ENCODE measurements around the gene STMP1.
A peak's percentile ranks its signal among the peaks of the same experiment; 100 is the strongest.
"Not testable (repeated sequence)": the region's sequence is repeated elsewhere in the genome, so short reads cannot be mapped to it uniquely, and the experiment has no call there.

Gene STMP1

DNA sequence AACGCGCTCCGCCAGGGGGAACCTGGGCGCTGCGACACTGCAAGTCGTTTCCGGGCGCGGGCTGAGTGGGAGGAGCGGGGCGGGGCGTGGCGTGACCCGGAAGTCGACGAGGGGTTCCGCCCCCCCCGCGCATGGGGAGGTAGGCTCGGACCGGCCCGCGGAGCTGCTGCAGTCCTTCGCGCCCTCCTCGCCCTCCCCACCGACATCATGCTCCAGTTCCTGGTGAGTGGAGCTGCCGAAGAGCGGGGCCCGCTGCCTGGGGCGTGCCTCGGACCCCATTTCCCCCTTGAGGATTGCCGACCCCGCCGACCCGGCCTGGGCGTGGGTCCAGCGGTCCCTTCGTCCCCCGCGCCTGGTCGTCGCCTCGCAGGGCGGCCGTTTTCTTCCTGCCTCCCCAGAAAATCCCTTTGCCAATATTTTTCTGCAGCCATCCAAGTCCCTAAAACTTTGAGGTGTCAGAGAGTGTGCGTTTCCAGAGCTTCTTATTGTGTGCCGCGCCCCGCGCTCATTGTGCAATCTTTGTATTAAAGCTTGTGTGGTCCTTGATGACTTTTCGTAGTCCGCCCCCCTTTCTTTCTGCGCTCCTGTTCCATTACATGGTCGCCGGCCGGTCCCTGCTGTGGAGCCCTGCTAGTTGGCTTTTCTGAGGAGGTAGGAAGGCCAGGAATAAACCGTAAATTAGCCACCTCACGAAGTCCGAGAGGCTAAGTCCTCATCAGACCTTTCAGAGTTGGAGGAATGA lies at the start of gene STMP1:
Gene STMP1, plus strand, starts transcription at position 142 of the 742 bp plus-strand sequence.
- H3K27me3 Mint-ChIP-seq: no peaks in the 10 kb centered on the region

DNA sequence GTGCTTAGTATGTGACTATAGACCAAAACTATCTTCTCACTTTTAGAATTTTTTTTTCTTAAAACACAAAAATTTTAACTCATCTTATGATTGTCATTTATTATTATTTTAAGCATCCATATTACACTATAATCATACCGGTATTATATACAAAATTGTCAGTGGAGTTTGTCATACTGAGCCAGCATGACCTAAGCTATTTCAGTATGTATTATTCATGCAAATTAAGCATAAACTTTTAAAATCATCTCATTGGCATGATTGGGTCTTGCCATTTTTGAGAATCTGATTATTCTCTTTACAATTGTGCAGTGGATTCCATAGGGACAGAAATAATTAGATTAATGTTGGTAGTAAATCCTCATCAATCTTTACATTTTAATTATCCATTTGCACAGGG lies 46.2 kb upstream of the STMP1 start:
- no peak overlapping the region for H3K4me3 Mint-ChIP-seq
- no peaks in the 10 kb centered on the region for H3K4me1 Mint-ChIP-seq (ENCODE audit: low read depth)
- H3K27ac Mint-ChIP-seq: no peak overlapping the region
- no peaks in the 10 kb centered on the region for H3K9me3 Mint-ChIP-seq (ENCODE audit: low read depth)
- no peaks in the 10 kb centered on the region for H3K27me3 Mint-ChIP-seq
- peaks cover 11% of the 10 kb centered on the region for H3K36me3 Mint-ChIP-seq

More for the DNA sequence above, at the start of gene STMP1:
- Mint-ChIP-seq H3K4me3 (peak within 1 kb of the TSS; percentile 94), H3K36me3 (peaks cover 5% of the 10 kb centered on the region), H3K4me1 (ENCODE audit: low read depth) (peaks cover 44% of the 10 kb centered on the region), H3K9me3 (ENCODE audit: low read depth) (no peaks in the 10 kb centered on the region), H3K27ac (peak within 1 kb of the TSS; percentile 95)

DNA sequence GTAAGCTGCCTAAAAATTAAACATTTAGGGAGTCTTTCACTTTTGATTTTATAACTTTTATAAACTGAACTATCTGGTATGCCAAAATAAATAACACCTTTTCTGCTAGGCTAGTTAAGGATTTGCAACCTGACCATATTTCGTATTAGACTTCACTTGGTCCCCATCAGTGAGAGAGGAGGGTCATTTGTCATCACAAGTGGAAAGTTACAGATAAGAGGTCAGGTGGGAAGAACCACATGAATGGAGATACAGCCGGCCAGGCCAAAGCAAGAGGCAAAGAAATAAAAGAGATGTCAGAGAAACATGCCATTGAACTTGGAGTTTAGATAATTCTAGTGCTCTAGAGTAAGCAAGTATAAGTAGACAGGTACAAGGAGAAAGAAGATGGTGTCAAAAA lies 44.5 kb upstream of the STMP1 start:
- no peaks in the 10 kb centered on the region for H3K27me3 Mint-ChIP-seq
- no peak overlapping the region for H3K27ac Mint-ChIP-seq
- no peaks in the 10 kb centered on the region for H3K4me1 Mint-ChIP-seq (ENCODE audit: low read depth)
- H3K4me3 Mint-ChIP-seq: no peak overlapping the region
- peaks cover 8% of the 10 kb centered on the region for H3K36me3 Mint-ChIP-seq
- H3K9me3 Mint-ChIP-seq (ENCODE audit: low read depth): no peaks in the 10 kb centered on the region

DNA sequence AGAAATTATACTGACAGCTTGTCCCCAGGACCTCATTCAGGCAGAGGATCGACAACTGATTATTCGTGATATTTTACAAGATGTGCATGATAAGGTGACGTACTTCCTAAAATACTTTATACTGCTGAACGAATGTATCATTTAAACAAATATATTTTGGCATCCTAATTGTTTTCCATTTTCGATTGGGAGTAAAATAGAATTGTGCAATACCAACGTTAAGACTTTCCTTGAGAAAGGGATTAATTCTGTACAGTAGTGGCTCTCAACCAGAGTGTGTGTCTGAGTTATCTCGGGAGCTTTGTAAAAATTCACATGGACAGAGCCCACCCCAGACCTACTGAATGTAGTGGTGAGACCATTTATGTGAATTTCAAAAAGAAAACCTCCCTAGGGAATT lies 43.8 kb upstream of the STMP1 start:
- Mint-ChIP-seq H3K4me1 (ENCODE audit: low read depth) (no peaks in the 10 kb centered on the region), H3K27me3 (no peaks in the 10 kb centered on the region), H3K36me3 (peaks cover 11% of the 10 kb centered on the region), H3K4me3 (no peak overlapping the region), H3K9me3 (ENCODE audit: low read depth) (no peaks in the 10 kb centered on the region), H3K27ac (peak overlapping the region; percentile 28)

DNA sequence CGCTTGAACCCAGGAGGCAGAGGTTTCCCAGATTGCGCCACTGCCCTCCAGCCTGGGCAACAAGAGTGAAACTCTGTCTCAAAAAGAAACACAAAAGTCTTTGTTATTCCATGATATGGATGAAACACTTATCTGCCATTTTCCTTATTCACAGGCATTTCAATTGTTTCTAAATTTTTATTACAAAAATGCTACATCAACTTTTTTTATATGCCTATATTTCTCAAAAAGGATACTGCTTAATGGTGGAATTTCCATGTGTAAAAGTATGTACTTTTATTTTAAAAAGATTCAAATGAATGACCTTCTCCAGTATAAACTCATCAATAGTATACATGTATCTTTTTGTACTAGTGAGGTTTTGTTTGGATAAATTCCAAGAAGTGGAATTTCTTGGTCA lies 41.9 kb upstream of the STMP1 start:
- Mint-ChIP-seq H3K27me3 (no peaks in the 10 kb centered on the region), H3K27ac (no peak overlapping the region), H3K4me1 (ENCODE audit: low read depth) (no peaks in the 10 kb centered on the region), H3K4me3 (no peak overlapping the region), H3K9me3 (ENCODE audit: low read depth) (no peaks in the 10 kb centered on the region), H3K36me3 (peaks cover 13% of the 10 kb centered on the region)

DNA sequence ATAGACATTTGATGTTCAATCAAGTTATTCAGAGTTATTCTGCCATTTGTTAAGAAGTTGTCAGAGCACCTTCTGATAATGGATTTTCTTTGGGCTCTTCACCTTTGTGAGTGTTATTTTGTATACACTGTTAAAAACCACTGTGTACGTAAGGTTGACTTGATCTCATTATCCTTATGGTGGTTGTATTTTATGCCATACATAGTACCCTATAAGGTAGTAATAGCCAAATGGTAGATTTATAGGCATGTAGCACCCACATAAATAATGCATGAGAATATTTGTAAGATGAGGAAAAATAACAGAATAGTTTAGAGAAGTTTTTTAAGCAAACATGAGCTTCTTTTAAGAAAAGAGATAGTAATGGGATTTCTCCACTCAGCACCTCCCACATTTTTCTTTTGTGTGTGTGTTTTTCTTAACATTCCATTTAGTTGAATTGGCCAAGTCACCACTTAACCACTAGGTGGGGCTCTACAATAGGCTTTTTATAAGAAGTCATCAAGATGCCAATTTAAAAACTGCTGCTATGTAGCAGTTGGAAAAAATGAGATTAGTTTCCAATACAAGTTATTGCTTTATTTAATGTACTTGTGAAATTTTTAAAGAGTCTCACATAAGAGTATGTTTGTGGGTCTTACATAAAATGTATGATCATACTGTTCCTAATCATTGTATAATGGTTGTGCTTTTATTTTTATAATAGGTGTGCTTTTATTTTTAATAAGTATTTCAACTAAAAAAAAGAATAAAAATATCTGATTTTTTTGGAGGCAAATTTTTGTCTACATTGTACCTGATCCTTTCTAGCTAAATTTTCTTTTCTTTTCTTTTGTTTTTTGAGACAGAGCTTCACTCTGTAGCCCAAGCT lies 41.1 kb upstream of the STMP1 start:
- H3K27me3 Mint-ChIP-seq: no peaks in the 10 kb centered on the region
- no peaks in the 10 kb centered on the region for H3K4me1 Mint-ChIP-seq (ENCODE audit: low read depth)
- H3K9me3 Mint-ChIP-seq (ENCODE audit: low read depth): no peaks in the 10 kb centered on the region
- no peak overlapping the region for H3K27ac Mint-ChIP-seq
- peaks cover 15% of the 10 kb centered on the region for H3K36me3 Mint-ChIP-seq
- H3K4me3 Mint-ChIP-seq: no peak overlapping the region

DNA sequence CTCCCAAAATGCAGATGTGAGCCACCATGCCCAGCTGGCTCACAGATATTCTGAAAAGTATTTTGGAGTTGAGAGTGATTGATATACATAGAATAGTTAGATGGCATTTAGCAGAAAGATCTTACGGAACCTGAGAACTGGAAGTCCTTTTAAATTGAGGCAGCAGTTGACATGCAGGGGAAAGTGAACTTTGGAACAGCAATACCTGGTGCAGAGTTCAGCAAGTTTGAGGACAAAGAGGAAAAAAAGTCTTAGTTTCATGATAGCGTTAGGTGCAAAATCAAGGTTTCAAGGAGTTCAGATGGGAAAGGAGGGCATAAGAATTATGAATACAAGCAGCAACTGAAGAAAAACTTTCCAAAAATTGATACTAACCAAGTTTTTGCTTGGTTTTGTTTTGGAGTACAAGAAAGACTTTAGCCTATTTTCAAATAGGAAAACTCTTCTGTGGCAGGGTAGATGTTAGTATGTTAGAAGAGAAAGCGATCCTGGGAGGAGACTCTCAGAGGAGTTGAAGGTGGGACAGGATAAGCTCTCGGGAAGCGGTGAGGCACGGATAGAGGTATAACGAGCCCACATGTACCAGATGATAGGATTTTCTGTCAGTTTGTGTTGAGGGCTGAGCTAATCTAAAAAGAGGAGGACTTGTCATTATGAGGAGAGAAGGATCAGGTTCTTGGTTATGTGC lies 28.0 kb upstream of the STMP1 start:
- no peak overlapping the region for H3K27ac Mint-ChIP-seq
- H3K36me3 Mint-ChIP-seq: peaks cover 10% of the 10 kb centered on the region
- no peaks in the 10 kb centered on the region for H3K27me3 Mint-ChIP-seq
- H3K9me3 Mint-ChIP-seq (ENCODE audit: low read depth): no peaks in the 10 kb centered on the region
- no peaks in the 10 kb centered on the region for H3K4me1 Mint-ChIP-seq (ENCODE audit: low read depth)
- H3K4me3 Mint-ChIP-seq: no peak overlapping the region

DNA sequence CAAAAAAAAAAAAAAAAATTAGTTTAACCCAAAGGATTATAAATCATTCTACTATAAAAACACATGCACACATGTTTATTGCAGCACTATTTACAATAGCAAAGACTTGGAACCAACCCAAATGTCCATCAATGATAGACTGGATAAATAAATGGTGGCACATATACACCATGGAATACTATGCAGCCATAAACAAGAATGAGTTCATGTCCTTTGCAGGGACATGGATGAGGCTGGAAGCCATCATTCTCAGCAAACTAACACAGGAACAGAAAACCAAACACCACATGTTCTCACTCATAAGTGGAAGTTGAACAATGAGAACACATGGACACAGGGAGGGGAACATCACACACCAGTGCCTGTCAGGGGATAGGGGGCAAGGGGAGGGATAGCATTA lies 22.6 kb upstream of the STMP1 start:
- not testable (repeated sequence) for H3K9me3 Mint-ChIP-seq (ENCODE audit: low read depth); H3K4me3 Mint-ChIP-seq; H3K27ac Mint-ChIP-seq; H3K27me3 Mint-ChIP-seq; H3K4me1 Mint-ChIP-seq (ENCODE audit: low read depth)
- peaks cover 12% of the 10 kb centered on the region for H3K36me3 Mint-ChIP-seq

DNA sequence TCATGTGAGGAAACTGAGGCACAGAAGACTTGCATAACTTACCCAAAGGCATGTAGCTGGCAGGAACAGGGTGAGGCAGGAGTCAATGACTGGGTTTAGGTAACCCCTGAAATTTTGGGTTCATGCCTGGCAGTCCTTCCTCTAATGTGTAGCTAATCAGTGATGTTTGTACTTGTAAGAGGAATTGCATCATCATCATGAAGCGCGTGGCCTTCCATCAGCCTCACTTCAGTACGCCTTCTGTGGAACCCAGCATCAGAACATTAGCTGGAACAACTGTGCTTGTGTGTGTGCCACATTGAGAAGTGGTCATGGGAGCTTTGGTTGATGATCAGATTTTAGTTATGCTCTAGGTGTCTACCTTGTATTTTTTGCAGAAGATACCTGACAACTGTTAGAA lies 18.2 kb upstream of the STMP1 start:
- peaks cover 10% of the 10 kb centered on the region for H3K36me3 Mint-ChIP-seq
- H3K27me3 Mint-ChIP-seq: no peaks in the 10 kb centered on the region
- no peaks in the 10 kb centered on the region for H3K4me1 Mint-ChIP-seq (ENCODE audit: low read depth)
- no peak overlapping the region for H3K4me3 Mint-ChIP-seq
- no peaks in the 10 kb centered on the region for H3K9me3 Mint-ChIP-seq (ENCODE audit: low read depth)
- peak overlapping the region; percentile 37 for H3K27ac Mint-ChIP-seq

DNA sequence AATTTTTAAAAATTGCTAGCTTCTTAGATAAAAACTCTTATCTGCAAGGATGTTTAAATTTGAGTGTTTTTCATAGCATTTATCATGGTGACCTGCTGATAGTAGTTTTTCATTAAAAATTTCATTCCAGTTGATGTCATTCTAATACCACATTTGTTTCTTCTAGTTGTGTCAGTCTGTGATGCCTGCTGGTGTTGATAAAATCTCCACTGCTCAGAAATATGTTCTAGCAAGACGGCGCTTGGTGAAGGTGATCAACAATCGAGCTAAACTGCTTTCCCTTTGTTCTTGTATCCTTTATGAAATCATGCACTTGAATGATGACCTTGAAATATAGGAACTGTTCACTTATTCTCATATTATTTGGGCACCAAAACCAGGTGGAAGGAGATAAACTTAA lies 17.6 kb upstream of the STMP1 start:
- H3K36me3 Mint-ChIP-seq: peaks cover 9% of the 10 kb centered on the region
- no peak overlapping the region for H3K27ac Mint-ChIP-seq
- H3K4me1 Mint-ChIP-seq (ENCODE audit: low read depth): no peaks in the 10 kb centered on the region
- H3K9me3 Mint-ChIP-seq (ENCODE audit: low read depth): no peaks in the 10 kb centered on the region
- H3K4me3 Mint-ChIP-seq: no peak overlapping the region
- no peaks in the 10 kb centered on the region for H3K27me3 Mint-ChIP-seq

DNA sequence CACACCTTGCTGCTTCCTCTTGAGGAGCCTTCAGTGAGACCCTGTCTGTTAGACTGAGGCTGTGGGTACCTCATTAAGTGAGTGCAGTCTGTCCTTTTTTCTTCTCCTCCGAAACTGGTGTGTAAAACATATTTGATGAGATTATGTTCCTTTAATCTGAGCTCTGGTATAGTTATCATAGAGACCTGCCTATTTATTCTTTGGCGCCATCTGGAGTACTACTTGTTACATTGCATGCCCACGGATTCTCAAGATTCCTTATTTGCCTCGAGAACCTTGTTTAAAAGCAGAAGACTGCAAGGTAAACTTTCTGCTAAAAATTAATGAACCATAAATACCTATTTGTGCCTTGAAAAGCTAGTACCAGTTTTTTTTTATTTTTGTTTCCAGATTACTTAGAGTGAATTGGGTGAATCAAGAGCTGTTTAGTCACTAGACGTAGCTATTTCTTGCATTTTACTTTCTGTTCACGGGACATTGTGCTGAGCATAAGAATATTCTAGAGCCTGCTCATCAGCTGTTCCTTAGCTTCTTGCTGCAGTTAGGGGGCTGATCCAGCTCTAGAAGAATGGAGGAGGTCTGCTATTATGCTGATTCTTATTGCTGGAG lies 16.9 kb upstream of the STMP1 start:
- H3K36me3 Mint-ChIP-seq: peaks cover 5% of the 10 kb centered on the region
- H3K27ac Mint-ChIP-seq: no peak overlapping the region
- no peaks in the 10 kb centered on the region for H3K9me3 Mint-ChIP-seq (ENCODE audit: low read depth)
- H3K27me3 Mint-ChIP-seq: no peaks in the 10 kb centered on the region
- no peak overlapping the region for H3K4me3 Mint-ChIP-seq
- H3K4me1 Mint-ChIP-seq (ENCODE audit: low read depth): no peaks in the 10 kb centered on the region

DNA sequence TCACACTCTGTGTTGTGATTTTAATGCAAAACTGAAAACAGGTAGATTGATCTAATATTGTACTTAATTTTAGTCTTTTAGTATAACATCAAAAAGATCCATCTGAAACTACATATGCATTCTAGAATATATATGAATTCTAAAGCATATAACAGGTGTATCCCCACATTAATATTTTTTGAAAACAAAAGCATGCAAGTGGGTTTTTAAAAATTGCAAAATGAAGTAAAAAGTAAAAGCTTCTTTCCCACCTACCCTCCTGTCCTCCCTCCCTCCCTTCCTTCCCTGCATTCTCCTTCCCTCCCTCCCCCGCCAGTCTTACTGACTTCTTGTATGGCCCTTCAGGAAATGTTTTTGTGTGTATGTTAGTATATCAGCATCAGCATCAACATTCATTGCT lies 14.6 kb upstream of the STMP1 start:
- Mint-ChIP-seq H3K27me3 (no peaks in the 10 kb centered on the region), H3K9me3 (ENCODE audit: low read depth) (no peaks in the 10 kb centered on the region), H3K36me3 (peaks cover 4% of the 10 kb centered on the region), H3K4me3 (no peak overlapping the region), H3K4me1 (ENCODE audit: low read depth) (no peaks in the 10 kb centered on the region), H3K27ac (no peak overlapping the region)

DNA sequence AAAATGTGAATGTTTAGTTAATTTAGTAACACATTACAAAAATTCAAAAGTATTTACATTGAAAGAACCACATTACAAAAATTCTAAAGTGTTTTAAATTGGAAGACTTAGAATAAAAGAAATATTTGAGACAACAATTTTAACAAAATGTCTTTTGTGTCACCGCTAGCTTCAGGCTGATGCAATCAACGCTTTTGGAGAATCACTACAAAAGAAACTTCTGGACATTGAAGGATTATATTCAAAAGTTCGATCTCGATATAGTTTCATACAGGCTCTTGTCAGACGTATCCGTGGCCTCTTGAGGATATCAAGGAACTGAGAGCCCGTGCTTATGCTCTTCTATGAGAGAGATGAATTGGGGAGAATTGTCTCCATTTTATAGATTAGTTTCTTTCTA lies 14.1 kb upstream of the STMP1 start:
- Mint-ChIP-seq H3K36me3 (peaks cover 4% of the 10 kb centered on the region), H3K27ac (no peak overlapping the region), H3K4me3 (no peak overlapping the region), H3K4me1 (ENCODE audit: low read depth) (no peaks in the 10 kb centered on the region), H3K9me3 (ENCODE audit: low read depth) (no peaks in the 10 kb centered on the region), H3K27me3 (no peaks in the 10 kb centered on the region)

DNA sequence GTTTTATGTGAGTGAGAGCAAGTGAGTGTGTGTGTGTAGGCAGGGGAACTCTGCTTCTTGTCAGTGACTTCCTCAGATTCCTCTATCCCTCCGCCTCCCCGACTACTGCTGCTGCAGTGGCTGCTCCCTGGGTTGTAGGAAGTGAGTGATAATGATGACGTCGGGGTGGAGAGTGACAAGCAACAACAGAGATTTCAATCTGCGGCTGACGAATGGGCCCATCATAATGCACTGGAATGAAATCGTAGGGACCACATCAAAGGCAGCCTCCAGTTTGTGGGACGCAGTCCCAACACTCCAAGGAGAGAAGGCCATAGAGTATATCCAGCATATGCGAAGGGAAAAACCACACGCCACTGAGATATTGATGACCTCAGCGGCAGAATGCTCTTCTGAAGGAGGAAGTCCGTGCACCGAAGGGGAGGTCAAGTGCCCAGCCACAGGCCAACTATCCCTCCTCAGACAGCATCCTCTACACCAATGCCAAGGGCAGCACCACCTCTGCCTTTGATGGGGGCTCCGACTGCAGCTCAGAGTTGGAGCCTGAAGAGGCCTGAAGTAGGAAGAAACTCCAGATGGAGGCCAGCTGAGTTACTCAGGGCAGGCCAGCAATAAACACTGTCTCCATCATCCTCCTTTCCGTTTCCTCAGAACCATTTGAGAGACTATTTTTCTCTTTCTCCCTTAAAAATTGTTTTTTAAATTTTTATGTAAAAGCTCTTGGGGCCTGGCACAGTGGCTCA lies 11.3 kb upstream of the STMP1 start:
- Mint-ChIP-seq H3K27me3 (no peaks in the 10 kb centered on the region), H3K4me3 (no peak overlapping the region), H3K36me3 (peaks cover 4% of the 10 kb centered on the region), H3K27ac (no peak overlapping the region), H3K4me1 (ENCODE audit: low read depth) (no peaks in the 10 kb centered on the region), H3K9me3 (ENCODE audit: low read depth) (no peaks in the 10 kb centered on the region)

Measured in activated naive CD8-positive, alpha-beta T cell (primary cell).